Esophagus (tissue), 2 donors: ENCODE measurements around the gene EPHB1. TPM values are rescaled to one million over a fixed set of nuclear protein-coding genes. Genes with fewer than 3 reads are reported as not detected.

Source experiments
- H3K27ac ChIP-seq, 2 donors: one replicate each; pipeline ENCODE4 v1.5.1; 2013; ENCODE audit warnings: low read depth in 2 of 2, mild to moderate bottlenecking in 2 of 2, inconsistent platforms in 1 of 2, low read length in 1 of 2, moderate library complexity in 1 of 2
- H3K27me3 ChIP-seq, 2 donors: one replicate each; pipeline ENCODE4 v1.6.1; 2013; ENCODE audit warnings: low read length in 2 of 2, control low read depth in 1 of 2, mild to moderate bottlenecking in 1 of 2; ENCODE audit not compliant: insufficient read depth in 2 of 2, control insufficient read depth in 1 of 2
- H3K36me3 ChIP-seq, 2 donors: one replicate each; pipeline ENCODE4 v1.6.1; 2013; ENCODE audit warnings: low read length in 1 of 2; ENCODE audit not compliant: control insufficient read depth in 2 of 2, insufficient read depth in 2 of 2
- H3K4me1 ChIP-seq, 2 donors: one replicate each; pipeline ENCODE4 v1.6.1; 2013; ENCODE audit warnings: low read length in 1 of 2; ENCODE audit not compliant: control insufficient read depth in 2 of 2, insufficient read depth in 2 of 2
- H3K4me3 ChIP-seq, 2 donors: one replicate each; pipeline ENCODE4 v1.5.1; 2013; ENCODE audit warnings: low read length in 2 of 2, mild to moderate bottlenecking in 2 of 2, low read depth in 1 of 2, moderate library complexity in 1 of 2
- H3K9me3 ChIP-seq, 2 donors: one replicate each; pipeline ENCODE4 v1.6.1; 2013; ENCODE audit warnings: mild to moderate bottlenecking in 2 of 2, low read depth in 1 of 2, low read length in 1 of 2, moderate library complexity in 1 of 2; ENCODE audit not compliant: control insufficient read depth in 2 of 2, insufficient read depth in 1 of 2
- WGBS, 2 donors: extraction: QIAGEN DNeasy Blood & Tissue Kit; methylation state at CpG; one replicate each; pipeline ENCODE4 v1.1.7; 2013; 5-methylcytosine and 5-hydroxymethylcytosine counted together
- polyA plus RNA-seq, 2 donors: library from polyadenylated mRNA; stranded (reverse); fragments of 200-250 nt; gene quantifications; one replicate each; pipeline ENCODE4 v1.2.3, GENCODE V29; 2013
- donor health status: healthy with polysubstance abuse.
- donor health status: Bipolar disorder and iron deficiency.

The EPHB1 gene
- polyA plus RNA-seq, 2 donors, result 0.04 to 0.38 TPM

DNA sequence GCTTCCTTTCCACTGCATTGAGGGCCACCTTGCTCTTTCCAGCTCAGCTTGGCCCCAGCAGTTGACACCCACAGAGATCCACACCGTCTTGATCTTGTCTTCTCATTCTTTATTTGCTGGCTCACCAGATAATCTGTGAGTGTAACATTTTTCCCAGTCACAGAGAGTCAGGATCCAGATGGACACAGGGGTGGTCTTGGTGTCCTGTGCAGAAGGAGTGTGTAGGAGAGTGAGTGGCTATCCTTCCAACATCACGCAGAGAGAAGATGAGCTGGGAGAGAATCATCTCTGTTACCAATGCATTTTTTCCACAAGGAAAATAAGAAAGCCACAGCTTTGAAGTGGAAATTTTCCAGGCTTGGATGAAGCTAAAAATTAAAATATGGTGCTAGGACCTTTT, 100.1 kb downstream of the EPHB1 start:
- Histone ChIP-seq H3K27me3 (no peaks in the 10 kb centered on the region), H3K4me1 (no peaks in the 10 kb centered on the region), H3K27ac (no peak overlapping the region), H3K9me3 (no peaks in the 10 kb centered on the region), H3K36me3 (no peaks in the 10 kb centered on the region), H3K4me3 (no peak overlapping the region)
- WGBS, 2 donors, result 76 to 79% methylated on average over 2 of the region's 2 CpGs

DNA sequence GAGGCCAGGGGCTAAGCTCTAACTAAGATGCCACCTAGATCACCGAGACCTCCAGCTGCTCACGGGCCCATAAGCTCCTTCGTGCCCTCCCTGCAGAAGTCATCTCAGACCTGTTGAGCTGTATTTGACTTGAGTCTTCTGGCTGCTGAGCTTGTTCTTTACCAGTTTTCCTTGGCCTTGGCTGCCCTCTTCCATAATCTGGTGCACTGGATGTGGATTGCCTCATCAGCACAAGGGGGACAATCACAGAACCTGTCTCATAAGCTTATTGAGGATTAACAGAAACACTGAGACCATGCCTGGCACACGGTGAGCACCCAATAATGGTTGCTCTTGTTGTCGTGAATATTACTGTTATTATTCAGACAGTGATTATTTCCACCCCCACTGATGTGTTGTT, 101.1 kb downstream of the EPHB1 start:
- H3K27ac ChIP-seq, result no peak overlapping the region
- WGBS, 2 donors, result 87 to 88% methylated on average over 5 of the region's 5 CpGs
- H3K9me3 ChIP-seq, result no peaks in the 10 kb centered on the region
- no peaks in the 10 kb centered on the region for H3K27me3 ChIP-seq
- H3K4me3 ChIP-seq, result no peak overlapping the region
- H3K36me3 ChIP-seq, result no peaks in the 10 kb centered on the region
- no peaks in the 10 kb centered on the region for H3K4me1 ChIP-seq

DNA sequence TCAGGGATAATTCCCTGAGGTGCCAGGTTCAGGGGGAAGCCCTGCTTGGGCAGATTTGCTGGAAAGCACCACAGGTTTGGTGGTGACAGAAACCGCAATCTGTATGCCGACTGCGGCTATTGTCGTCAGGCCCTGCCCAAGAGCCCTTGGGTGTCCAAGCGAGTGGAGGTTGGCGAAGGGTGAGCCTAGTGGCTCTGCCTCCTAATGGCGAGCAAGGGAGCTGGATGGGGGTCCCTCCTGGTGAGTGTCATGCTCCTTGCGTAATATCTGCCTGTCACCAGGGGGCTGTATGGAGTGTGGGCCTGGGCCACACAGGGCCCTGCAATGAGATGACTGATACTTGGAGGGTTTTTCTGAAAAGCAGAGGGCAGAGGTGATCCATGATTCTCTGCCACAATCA, 101.6 kb downstream of the EPHB1 start:
- Histone ChIP-seq H3K27ac (no peak overlapping the region), H3K9me3 (no peaks in the 10 kb centered on the region), H3K27me3 (no peaks in the 10 kb centered on the region), H3K4me1 (no peaks in the 10 kb centered on the region), H3K36me3 (no peaks in the 10 kb centered on the region), H3K4me3 (no peak overlapping the region)
- 93 to 94% methylated on average over 8 of the region's 8 CpGs for WGBS, 2 donors

DNA sequence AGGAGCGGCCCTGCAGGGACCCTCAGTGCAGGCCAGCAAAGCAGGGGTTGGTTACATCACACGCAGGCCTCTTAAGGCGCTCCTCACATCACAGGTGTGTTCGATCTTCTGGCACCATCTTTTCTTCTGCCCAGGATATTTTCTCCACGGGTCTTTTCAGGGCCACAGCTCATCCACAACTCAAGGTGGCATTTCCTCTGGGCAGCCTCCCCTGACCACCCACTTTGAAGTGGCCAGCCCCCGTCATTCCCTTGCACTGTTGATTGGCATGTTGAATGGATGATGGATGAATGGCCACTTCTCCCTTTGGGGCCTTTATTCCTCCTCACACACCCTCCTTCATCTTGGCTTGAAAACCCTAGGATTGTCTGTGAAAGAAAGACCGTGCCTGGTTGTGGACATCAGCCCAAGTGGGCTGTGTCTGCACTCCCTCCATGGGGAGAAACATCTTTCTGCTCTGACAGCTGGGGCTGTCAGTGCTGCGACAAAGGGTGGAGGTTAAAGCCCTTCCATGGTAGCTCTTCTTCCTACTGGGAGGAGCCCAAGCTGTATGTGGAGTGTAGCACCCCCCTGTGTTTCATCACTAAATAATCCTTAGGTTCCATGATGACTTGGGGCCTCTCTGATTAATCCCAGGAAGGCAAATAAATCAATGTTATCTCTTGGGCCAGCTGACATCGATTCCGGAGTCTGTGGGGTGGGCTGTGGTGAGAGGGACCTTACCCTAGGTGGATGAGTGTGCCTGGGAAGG, 102.5 kb downstream of the EPHB1 start:
- Histone ChIP-seq H3K4me1 (no peaks in the 10 kb centered on the region), H3K4me3 (no peak overlapping the region), H3K36me3 (no peaks in the 10 kb centered on the region), H3K27me3 (no peaks in the 10 kb centered on the region), H3K9me3 (no peaks in the 10 kb centered on the region), H3K27ac (no peak overlapping the region)
- WGBS, 2 donors, result 78 to 87% methylated on average over 10 of the region's 10 CpGs

DNA sequence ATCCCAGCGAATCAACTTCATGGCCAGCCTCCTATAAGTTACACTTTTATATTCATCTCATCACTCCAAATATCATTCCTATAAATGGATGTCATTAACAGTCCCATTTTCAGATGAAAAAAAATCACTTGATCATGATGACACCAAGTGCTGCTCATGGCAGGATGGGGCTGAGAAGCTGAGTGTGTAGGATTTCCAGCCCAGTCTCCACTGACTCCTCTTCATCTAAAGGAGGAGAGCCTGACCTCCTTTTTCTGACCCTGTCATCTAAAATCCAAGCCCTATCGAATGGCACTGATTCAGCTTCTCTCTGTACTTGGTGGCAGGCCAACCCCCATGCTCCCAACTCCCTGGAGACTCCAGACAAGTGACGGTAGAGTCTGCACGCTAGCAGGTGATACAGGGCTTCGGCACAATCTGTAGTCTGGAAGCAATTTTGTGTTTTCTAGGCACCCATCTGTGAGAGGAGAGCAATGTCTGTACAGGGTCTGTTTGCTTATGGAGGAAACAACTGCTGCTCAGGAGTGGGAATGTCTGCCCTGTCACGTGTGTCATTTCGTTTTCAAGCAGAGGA, 103.2 kb downstream of the EPHB1 start:
- H3K27me3 ChIP-seq, result no peaks in the 10 kb centered on the region
- H3K9me3 ChIP-seq, result no peaks in the 10 kb centered on the region
- H3K4me1 ChIP-seq, result no peaks in the 10 kb centered on the region
- WGBS, 2 donors, result 82 to 84% methylated on average over 7 of the region's 7 CpGs
- H3K36me3 ChIP-seq, result no peaks in the 10 kb centered on the region
- H3K27ac ChIP-seq, result no peak overlapping the region
- no peak overlapping the region for H3K4me3 ChIP-seq

DNA sequence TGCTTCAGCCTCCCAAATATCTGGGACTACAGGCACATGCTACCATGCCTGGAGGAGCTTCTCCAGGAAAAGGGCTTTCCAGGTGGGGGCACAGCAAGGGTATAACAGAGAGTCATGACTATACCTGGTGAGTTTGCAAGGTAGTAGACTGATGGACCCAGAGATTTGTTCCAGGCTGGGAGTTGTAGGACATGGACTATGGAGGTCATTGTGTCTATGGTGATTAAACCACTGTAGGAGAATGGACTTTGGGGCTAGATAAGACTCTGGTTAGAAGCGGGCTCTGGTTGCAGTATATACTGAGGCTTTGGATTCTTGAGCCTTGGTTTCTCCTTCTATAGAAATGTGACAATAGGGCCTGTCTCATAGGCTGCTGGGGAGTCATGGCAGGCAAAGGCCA, 104.7 kb downstream of the EPHB1 start:
- no peak overlapping the region for H3K4me3 ChIP-seq
- whole genome bisulfite sequencing, 2 donors, result 80 to 97% methylated on average over 1 of the region's 1 CpG
- H3K9me3 ChIP-seq, result no peaks in the 10 kb centered on the region
- no peak overlapping the region for H3K27ac ChIP-seq
- no peaks in the 10 kb centered on the region for H3K27me3 ChIP-seq
- H3K4me1 ChIP-seq, result no peaks in the 10 kb centered on the region
- H3K36me3 ChIP-seq, result no peaks in the 10 kb centered on the region

DNA sequence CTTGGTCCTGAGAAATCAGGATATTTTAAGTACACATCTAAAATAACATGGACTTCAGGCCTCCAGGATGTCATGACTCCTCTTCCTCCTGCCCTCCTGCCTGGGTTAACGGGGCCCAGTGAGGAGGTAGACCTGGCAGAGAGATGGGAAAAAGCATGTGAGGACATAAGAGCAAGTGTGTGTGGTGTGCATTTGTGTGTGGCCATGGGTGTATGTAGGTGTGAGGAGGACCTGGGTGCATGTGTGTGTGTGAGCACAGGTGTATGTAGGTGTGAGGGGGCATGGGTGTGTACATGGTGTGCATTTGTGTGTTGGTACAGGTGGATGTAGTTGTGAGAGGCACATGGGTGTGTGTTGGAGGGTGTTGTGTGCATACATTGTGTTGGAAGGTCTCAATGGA, 105.4 kb downstream of the EPHB1 start:
- no peaks in the 10 kb centered on the region for H3K36me3 ChIP-seq
- H3K4me1 ChIP-seq, result no peaks in the 10 kb centered on the region
- WGBS, 2 donors, result 79 to 80% methylated on average over 1 of the region's 1 CpG
- no peaks in the 10 kb centered on the region for H3K9me3 ChIP-seq
- no peaks in the 10 kb centered on the region for H3K27me3 ChIP-seq
- no peak overlapping the region for H3K27ac ChIP-seq
- H3K4me3 ChIP-seq, result no peak overlapping the region

DNA sequence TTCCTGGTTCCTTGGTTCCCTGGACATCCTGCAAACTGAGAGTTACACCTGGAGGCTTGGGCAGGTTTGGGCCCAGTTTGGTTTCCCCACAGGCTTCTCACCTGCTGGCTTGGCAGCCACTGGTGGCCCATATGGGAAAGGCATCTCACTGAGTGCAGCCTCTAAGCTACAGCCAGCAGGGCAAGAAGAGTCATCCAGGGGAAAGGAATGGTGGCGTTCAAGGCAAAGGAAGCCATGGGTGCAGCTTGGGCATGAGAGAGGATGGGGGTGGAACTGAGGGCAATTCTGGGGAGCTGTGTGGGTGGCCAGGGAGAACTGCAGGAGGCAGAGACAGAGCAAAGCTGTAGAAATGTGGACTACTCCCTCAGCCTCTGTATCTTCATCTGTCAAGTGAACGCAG, 106.4 kb downstream of the EPHB1 start:
- Histone ChIP-seq H3K9me3 (peaks cover 0 to 3% of the 10 kb centered on the region in 2 donors), H3K4me3 (no peak overlapping the region), H3K27me3 (no peaks in the 10 kb centered on the region), H3K27ac (no peak overlapping the region), H3K36me3 (no peaks in the 10 kb centered on the region), H3K4me1 (no peaks in the 10 kb centered on the region)
- WGBS, 2 donors, result 87 to 89% methylated on average over 2 of the region's 2 CpGs

DNA sequence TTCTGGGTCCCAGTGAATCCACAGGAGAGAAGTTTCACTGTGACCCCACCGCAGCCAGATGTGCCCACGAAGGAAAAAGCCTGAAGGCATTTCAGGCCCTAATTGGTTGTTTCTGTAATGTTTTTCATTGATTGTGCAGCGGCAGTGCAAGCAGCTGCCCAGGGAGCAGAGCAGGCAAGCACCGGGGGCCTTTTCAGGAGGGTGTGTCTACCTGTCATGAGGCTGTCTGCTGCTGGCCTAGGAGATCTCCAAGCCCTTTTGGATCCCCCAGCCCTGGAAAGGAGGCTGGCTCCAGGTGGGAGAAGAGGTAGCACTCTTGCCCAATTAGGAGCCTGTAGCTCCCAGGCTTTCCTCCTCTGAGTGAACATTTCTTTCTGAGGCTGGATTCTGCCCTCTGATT, 108.8 kb downstream of the EPHB1 start:
- no peak overlapping the region for H3K27ac ChIP-seq
- H3K36me3 ChIP-seq, result no peaks in the 10 kb centered on the region
- H3K27me3 ChIP-seq, result no peaks in the 10 kb centered on the region
- no peak overlapping the region for H3K4me3 ChIP-seq
- H3K9me3 ChIP-seq, result peaks cover 0 to 3% of the 10 kb centered on the region in 2 donors
- 39 to 50% methylated on average over 4 of the region's 4 CpGs for WGBS, 2 donors
- no peaks in the 10 kb centered on the region for H3K4me1 ChIP-seq

DNA sequence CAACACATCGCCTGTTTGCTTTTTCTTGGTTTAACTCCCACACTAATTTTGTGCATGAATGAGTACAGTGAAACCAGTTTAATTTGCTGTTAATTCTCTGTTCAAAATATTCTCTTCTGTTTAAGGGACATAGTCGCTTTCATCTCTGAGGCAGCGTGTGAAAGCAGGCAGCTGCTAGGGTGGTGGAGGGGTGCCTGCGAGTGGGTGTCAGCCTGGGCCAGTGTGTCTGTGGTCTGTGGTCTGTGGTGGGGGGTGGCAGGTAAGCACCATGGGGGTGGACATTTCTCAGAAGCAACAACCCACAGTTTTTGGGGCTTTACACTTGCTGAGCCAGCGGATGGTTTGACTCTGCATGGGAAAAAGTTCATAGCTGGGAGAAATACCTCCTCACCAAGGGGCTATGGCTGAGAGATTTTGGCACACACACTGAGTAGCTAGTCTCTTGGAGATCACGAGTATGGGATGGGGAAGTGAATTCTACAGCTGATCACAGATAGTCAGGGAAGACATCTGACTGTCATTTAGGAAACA, 109.2 kb downstream of the EPHB1 start:
- H3K4me3 ChIP-seq, result no peak overlapping the region
- H3K36me3 ChIP-seq, result no peaks in the 10 kb centered on the region
- H3K9me3 ChIP-seq, result peaks cover 0 to 3% of the 10 kb centered on the region in 2 donors
- no peak overlapping the region for H3K27ac ChIP-seq
- WGBS, 2 donors, result 46 to 55% methylated on average over 6 of the region's 6 CpGs
- no peaks in the 10 kb centered on the region for H3K4me1 ChIP-seq
- H3K27me3 ChIP-seq, result no peaks in the 10 kb centered on the region
